ENCODE results near the gene LAMC3.

Gene LAMC3
- total RNA-seq: 0.46 to 0.57 reads per million in 2 donors

DNA sequence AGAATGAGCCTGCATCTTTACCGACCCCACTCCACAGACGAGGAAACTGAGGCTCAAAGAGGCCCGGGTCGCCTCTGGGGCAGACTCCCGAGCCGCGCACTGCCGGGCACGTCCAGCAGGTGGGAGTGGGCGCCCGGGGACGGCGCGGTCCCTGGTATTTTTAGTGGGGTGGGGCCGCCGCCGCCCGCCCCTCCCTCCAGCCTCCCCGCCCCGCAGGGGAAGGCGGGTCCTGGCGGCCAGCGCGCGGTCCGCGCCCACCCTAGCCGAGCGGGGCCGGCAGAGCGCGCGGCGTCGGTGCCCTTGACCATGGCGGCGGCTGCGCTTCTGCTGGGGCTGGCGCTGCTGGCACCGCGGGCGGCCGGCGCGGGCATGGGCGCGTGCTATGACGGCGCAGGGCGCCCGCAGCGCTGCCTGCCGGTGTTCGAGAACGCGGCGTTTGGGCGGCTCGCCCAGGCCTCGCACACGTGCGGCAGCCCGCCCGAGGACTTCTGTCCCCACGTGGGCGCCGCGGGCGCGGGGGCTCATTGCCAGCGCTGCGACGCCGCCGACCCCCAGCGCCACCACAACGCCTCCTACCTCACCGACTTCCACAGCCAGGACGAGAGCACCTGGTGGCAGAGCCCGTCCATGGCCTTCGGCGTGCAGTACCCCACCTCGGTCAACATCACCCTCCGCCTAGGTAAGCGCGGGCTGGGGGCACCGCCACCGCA is at the start of gene LAMC3:
Gene LAMC3 (plus strand): TSS at position 266 of the 710 bp plus-strand sequence. CDS start 41 bp downstream, at position 307.
- DNase-seq: no peak

DNA sequence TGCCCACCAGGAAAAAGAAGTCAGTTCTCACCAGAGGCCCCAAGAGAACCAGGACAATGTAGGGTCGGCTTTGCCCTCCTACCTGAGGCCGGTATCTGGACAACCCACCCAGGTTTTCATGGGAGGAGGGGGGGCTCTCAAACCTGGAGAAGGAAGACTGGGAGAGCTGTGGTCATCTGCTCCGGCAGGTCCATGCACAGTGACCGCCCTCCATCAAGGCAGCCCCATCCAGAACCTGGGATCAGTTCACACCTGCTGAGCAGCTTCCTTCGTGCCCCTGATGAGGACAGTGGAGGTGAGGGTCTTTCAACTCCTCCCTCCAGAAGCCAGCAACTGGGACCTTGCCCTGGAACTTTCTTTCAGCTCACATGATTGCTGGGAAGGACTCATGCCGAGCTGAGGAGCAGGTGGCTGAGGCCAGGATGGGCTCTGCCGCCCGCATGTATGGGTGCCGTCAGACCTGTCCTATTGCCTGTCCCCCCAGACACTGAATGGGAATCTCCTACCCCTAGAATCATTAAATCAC is 49.1 kb upstream of the LAMC3 start:
- DNase-seq: no peak

DNA sequence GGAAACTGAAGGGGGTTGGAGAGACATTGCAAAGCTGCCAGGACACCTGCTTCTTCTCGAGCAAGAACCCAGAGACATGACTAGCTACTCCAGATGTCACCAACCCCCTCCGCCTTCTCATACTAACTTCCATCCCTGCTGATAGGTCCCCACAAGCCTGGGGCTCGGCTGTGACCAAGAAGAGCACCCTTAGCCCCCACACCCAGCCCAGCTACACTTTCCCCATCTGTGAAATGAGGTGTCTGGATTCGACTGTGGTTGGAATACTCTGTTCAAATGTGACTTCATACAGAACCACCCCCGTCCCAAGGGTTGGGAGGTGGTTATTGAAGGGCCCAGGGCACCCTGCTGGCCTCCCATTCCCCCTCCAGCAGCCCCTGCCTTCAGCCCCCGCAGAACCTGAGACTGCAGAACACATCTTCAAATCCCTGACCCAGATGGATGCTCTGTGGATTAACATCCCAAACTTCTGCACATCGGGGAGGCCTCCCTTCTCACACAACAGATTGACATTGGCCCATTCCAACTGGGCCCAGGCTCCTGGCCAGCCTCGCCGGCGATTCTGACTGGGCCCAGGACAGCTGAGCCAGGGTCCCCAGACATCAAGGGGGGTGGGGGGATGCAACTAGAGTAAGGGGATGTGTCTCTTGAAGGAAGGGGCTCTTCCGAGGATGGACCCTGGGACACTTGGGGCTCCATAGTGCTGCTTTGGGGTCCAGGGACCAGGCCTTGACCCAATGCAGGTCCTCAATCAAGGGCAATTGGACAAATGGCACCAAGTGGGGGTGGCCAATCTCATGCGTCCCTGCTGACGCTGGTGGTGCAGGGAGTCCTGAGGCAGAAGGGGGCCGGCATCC is 48.2 kb upstream of the LAMC3 start:
- DNase-seq: no peak

DNA sequence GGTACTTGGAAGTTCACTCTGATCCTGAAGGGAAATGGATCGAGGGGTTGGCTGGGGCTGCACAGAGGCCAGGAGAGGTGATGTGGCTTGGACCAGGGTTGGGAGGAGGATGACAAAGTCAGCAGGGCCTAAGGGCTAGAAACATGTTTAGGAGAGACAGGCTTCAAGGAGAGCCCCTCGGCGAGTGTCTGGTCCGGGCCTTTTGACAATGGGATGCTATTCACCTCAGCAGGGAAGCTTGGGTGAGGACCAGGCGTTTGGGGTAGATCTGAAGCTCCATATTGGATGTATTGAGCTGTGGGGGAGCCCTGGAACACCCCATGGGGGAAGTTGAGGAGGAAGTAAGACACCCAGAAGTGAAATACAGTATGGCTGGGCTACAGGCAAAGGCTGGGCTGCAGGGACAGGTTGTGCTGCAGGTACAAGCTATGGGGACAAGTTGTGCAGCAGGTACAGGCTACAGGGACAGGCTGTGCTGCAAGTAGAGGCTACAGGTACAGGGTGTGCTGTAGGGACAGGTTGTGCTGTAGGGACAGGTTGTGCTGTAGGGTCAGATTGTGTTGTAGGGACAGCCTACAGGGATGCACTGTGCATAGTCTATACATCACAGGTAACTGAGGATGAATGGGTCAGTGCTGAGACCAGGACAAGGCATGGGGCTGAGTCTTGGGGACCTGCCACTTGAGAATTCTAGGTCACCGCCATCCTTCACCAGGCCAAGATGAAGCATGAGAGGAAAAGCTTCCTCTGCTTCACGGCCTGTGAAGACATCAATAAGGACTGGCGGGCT is 47.3 kb upstream of the LAMC3 start:
- no peak for DNase-seq

DNA sequence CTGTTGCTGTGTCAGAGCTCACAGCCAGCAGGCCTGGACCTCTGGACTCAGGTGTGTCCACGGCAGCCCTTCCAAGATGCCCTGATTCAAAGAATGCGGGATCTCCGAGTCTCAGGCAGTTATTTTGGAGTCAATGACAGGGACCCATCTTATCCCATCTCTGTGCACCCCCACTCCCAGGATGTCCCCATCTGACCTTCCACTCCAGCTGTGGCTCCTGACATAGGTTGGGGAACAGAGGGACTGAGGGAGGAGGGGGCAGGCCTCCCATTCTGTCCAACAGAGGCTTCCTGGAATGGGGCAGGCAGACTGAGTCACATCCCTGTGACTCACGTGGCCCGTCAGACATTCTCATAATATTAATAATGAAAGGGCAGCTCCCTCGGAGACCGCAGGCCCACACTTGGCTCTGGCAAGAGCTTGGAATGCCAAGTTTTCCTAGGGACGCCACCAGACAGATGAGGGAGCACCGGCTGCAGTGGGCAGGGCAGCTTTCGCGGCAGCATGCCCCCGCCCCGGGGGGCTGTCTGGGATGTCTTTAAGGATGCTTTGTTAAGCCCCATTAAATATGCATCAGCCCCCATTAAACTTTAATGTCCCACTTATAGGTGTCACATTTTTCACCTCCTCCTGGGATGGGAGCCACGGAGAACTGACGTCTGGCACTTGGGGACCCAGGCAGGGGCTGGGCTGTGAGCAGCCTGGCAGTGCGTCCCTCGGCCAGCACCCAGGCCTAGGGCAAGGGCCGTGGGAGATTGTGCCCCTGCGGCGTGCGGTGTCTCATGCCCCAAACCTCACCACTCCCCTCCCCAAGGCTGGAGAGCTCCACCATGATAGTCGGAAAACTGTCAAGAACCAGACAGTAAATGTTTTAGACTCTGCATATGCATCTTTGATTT is 46.3 kb upstream of the LAMC3 start:
- no peak for DNase-seq

DNA sequence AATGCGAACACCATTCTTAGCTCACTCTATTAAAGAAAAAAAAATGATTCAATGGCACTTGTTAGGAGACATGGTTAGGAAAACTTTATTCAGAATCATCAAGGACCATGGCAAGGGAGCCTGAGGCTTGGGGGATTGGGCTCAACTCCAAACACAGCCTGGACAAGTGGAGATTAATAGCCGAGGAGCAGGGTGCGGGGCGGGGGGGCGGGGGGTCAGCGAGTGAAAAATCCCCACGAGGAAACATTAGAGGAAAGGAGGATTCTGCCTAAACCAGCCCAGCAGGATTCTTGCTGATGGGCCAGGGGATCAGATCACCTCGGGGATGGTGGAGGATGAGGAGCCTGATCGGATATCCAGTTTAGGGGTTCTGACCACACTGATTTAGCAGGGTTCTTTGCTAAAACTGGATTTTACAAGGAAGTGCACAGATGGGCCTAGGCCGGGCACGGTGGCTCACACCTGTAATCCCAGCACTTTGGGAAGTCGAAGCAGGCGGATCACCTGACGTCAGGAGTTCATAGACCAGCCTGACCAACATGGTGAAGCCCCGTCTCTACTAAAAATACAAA is 45.6 kb upstream of the LAMC3 start:
- no peak for DNase-seq

DNA sequence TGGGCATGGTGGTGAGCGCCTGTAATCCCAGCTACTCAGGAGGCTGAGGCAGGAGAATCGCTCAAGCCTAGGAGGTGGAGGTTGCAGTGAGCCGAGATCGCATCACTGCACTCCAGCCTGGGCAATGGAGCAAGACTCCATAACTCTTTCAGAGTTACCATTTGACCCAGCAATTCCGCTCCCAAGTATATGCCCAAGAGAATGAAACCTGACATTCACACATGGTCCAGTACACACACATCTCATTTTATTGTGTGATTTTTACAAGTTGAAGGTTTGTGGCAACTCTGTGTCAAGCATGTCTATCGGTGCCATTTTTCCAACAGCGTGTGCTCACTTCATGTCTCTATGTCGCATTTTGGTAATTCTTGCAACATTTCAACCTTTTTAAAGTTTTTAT is 45.1 kb upstream of the LAMC3 start:
- no peak for DNase-seq

DNA sequence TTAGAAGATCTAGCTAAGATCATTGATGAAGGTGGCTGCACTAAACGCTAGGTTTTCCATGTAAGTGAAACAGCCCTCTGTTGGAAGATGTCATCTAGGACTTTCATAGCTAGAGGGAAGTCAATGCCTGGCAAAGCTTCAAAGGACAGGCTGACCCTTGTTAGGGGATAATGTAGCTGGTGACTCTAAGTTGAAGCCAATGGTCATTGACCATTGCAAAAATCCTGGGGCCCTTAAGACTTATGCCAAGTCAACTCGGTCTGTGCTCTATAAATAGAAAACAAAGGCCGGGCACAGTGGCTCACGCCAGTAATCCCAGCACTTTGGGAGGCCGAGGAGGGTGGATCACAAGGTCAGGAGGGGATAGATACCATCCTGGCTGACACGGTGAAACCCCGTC is 43.3 kb upstream of the LAMC3 start:
- no peak for DNase-seq

DNA sequence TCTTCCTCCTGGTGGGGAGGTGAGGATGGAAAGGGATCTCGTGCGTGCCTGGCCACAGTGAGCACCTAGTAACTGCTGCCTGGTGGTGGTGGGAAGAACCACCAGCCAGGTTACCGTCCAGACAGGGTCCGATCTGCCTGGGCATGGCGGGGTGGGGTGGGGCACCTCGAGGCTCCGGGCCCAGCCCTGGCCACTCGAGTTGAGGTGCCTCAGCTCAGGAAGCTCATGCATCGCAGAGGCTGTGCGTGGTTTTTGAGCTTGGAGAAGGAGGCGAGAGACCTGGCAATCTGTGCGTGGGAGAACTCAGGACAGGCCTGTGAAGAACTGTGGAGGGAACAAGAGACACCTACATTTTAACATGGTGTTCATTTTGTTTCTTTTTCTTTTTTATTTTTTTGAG is 38.9 kb upstream of the LAMC3 start:
- DNase-seq: no peak

DNA sequence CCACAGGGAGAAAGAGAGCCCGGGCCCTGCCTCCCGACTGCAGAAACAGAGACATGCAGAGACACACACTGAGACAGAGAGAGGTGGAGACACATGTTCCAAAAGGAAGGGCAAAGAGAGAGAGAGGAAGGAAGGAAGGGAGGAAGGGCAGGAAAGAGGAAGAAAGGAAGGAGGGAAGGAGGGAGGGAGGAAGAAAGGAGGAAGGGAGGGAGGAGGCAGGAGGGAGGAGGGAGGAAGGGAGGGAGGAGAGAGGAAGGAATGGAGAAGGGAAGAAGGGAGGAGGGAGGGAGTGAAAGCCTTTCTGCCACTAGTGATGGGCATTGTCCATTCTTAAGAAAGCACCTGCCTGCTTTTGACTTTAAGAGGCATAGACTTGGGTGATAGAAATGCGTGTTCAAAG is 38.1 kb upstream of the LAMC3 start:
- DNase-seq: no peak

DNA sequence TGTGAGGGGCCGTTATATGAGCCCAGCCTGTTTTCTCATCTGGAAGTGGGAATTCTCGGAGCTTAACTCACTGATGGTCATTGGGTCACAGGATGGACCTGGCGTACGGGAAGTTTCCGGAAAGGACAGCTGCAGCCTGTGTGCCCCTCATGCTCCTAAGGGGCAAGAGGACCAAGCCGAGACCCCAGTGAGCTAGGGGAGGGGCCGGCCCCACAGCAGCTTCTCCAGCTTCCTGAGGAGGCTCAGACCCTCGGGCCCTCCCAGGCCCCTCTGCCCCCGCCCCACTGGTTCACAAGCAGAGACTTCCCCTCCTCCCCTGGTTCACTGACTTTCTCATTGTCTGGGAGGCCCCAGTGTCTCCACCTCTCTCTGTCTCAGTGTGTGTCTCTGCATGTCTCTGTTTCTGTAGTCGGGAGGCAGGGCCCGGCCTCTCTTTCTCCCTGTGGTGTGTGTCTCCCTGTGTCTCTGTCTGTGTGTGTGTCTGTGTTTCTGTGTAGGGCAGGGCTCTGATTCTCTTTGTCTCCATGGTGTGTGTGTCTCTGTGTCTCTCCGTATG is 37.6 kb upstream of the LAMC3 start:
- DNase-seq: no peak

DNA sequence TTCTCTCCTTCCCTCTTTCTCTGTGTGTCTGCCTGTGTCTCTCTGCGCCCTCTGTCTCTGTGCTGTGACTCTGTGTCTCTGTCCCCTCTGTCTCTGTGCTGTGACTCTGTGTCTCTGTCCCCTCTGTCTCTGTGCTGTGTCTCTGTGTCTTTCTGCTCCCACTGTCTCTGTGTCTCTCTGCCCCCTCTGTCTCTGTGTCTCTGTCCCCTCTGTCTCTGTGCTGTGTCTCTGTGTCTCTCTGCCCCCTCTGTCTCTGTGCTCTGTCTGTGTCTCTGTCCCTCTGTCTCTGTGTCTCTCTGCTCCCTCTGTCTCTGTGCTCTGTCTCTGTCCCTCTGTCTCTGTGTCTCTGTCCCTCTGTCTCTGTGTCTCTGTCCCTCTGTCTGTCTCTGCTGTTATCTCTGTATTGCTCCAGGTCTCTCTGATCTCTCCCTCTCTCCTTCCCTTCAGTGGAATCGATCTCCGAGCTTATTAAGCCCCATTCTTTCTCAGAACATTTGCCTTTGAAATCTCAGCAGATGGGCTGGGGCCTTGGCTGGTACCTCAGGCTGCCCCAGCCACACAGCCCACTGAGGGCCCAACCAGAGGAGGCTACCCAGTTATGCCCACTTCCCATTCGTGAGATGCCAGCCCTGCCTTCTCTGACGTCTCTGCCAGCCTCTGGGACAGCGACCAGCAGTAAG is 36.6 kb upstream of the LAMC3 start:
- no peak for DNase-seq

DNA sequence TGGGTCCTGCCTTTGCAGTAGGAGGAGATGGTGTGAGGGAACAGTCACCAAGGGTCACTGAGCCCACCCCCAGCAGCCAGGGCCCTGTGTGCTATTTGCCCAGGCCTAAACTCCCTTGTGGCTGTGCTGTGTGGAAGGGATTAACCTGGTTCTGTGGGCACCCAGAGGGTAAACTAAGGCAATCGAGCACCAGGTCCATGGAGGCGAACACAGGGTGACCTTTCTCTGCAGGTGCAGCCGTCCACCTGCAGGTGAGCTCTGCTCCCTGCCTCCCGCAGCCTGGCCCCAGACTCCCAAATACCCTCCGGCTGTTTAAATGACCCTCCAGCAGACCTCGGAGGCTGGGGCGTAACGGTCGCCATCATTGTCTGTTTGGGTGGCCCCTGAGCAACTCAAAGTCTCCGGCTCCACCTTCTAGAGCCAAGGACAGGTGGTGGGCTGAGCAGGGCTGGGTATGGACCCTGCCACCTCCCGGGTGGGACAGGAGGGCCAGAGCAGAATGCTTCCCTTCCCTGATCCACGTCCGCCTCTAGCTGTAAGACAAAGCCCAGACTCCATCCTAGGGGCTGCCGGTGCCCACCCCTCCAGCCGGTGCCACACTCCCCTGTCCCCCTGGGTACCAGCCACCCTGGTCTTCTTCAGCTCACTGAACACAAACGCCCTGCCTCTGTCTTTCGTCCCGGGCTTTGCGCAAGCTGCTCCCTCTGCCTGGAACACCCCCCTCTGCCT is 35.9 kb upstream of the LAMC3 start:
- no peak for DNase-seq

DNA sequence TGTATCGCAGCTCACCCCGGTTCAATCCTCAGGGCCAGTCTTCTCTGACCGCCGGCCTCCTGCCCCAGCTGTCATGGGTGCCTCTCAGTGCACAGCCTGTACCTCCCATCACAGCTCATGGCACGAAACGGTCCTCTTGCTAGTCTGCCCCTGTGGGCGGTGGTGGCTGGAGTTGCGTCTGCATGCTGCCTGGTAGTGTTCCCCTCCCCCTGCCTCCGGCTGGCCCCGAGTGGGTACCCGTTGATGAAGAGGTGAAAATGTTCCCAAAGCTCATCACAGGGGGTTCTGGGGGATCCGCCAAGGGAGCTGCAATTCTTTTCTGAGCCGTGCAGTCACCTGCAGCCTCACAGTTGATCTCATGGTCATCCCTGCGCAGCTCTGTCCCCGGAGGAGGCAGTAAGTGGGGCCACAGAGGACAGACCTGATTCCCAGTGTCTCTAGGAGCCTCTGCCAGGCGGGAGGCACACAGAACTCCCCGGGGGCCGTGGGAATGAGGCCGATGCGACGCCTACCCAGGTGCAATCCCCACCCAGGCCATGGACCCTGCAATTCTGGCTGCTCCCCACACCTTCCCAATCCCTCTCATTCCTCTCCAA is 35.2 kb upstream of the LAMC3 start:
- no peak for DNase-seq

DNA sequence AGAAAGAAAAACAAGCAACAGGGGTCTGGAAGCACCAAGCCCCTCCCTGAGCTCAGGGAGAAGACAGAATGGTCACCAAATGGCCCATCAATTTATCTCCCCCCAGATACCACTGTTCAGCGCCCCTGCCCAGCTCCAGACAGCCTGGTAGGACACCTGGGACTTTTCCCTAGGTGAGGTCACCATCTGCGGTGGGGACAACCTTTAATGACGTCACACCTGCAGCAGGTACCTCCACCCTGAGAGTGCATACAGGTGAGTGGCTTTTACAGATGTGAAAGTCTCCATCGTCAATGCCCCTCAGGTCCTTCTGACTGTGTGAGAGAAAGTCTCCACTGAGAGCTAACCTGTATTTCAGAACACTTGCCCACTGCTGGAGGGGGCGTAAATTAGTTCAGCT is 34.3 kb upstream of the LAMC3 start:
- no peak for DNase-seq

DNA sequence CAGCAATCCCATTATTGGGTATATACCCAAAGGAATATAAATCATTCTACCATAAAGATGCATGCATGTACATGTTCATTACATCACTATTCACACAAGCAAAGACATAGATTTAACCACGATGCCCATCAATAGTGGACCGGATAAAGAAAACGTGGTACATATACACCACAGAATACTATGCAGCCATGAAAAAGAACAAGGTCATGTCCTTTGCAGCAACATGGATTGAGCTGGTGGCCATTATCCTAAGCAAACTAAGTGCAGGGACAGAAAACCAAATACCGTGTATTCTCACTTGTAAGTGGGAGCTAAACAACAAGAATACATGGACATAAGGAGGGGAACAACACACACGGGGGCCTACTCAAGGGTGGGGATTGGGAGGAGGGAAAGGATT is 33.8 kb upstream of the LAMC3 start:
- DNase-seq: no peak

DNA sequence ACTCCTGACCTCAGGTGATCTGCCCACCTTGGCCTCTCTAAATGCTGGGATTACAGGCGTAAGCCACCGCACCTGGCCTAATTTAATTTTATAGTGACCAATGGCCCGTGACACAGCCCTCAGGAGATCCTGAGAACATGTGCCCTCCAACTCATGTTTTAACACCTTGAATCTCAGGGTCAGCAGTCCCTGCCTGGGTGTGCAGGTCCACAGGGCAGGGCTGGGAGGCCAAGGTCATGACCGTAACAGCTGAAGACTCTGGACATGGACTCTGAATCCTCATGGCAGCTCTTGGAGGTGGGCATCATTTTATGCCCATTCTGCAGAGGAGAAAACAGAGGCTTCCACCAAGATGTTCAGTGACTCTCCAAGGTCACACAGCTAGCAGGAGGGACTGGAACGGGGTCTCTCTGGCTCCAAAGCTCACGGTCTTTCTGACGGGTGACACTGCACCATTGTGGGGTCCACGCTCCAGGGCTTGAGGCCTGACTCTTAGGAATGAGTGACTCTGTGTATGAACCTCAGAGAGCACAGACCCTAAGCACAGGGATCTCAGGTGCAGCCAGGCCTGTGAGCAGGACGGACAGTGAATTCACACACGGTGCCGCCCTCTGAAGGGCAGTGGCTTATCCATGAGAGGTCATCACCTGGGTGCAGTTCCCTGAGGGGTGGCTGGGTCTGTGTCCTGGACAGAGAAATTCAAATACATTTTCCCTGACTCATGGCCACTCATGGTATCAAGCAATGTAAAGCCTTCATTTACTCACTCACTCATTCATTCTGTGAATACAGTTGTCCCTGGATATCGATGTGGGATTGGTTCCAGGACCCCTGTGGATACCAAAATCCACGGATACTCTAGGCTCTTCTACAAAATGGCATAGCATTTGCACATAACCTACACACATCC is 32.8 kb upstream of the LAMC3 start:
- DNase-seq: no peak

DNA sequence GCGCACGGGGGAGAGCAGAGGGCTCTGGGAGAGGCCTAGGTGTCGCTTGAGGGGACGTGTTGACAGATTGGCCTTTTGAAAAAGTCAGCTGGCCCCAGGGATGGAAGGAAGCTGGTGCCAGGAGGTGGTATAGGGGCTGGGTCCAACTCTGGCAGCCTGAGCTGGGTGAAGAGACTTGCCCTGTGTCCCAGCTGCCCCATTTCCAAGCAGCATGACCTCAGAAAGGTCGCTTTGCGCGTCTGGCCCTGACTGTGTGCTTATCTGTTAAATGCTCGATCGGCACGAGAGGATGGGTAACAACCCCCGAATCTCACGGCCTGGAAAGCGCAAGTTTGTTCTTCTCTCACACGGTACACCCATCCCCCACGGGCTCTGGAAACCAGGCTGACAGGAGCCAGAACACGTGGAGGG is 31.2 kb upstream of the LAMC3 start:
- DNase-seq: no peak

Measured in activated gamma-delta T cell (primary cell).